ENCODE measurements around the gene MACROD2.

DNA sequence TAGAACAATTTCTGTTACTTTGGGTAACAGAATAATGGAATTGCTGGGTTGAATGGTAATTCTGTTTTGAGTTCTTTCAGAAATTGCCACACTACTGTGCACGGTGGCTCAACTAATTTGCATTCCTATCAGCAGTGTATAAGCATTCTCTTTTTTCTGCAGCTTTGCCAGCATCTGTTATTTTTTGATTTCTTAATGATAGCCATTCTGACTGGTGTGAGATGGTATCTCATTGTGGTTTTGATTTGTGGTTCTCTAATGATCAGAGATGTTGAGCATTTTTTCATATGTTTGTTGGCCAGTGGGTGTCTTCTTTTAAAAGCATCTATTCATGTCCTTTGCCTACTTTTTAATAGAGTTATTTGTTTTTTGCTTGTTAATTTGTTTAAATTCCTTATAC is 1731.1 kb downstream of the MACROD2 start:
- TF ChIP-seq, protein P1, sequence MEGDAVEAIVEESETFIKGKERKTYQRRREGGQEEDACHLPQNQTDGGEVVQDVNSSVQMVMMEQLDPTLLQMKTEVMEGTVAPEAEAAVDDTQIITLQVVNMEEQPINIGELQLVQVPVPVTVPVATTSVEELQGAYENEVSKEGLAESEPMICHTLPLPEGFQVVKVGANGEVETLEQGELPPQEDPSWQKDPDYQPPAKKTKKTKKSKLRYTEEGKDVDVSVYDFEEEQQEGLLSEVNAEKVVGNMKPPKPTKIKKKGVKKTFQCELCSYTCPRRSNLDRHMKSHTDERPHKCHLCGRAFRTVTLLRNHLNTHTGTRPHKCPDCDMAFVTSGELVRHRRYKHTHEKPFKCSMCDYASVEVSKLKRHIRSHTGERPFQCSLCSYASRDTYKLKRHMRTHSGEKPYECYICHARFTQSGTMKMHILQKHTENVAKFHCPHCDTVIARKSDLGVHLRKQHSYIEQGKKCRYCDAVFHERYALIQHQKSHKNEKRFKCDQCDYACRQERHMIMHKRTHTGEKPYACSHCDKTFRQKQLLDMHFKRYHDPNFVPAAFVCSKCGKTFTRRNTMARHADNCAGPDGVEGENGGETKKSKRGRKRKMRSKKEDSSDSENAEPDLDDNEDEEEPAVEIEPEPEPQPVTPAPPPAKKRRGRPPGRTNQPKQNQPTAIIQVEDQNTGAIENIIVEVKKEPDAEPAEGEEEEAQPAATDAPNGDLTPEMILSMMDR (IDR thresholded peaks at IDR 0.05), result no peak
- TF ChIP-seq EP300 (IDR thresholded peaks at IDR 0.05) (no peak), POLR2A (IDR thresholded peaks at IDR 0.05) (no peak)

All from tibial nerve (tissue), 4 donors.